PC-9 (cell line): ENCODE data around the gene PPP4R1.

Source experiments
- CTCF ChIP-seq: fragments of 200-600 bp; sonication (generic); conservative IDR thresholded peaks from 2 replicates; pipeline ENCODE4 v1.6.1; 2017; ENCODE audit warnings: mixed run types, antibody characterized with exemption, mild to moderate bottlenecking, moderate library complexity
- EZH2 ChIP-seq: fragments of 200-600 bp; sonication (generic); IDR thresholded peaks from 2 replicates; pipeline ENCODE4 v1.8.0; 2017; ENCODE audit warnings: antibody characterized with exemption, low read depth

GRCh38 chr18:9658087-9658641, 43.8 kb upstream of the PPP4R1 start:
- TF ChIP-seq CTCF (no peak), EZH2 (no peak)
